Subcutaneous abdominal adipose tissue (tissue), 5 donors: Measurements from ENCODE around the gene MARK1.

ENCODE experiments used
- H3K27ac ChIP-seq: one replicate; pipeline ENCODE4 v1.7.0; 2013; ENCODE audit warnings: low read depth, mild to moderate bottlenecking, inconsistent platforms, low read length, moderate library complexity
- H3K27me3 ChIP-seq, 5 donors: one replicate each; pipeline ENCODE4 v1.7.0; 2013; ENCODE audit warnings: low read length in 5 of 5, inconsistent platforms in 1 of 5; ENCODE audit not compliant: control insufficient read depth in 5 of 5, insufficient read depth in 4 of 5
- H3K36me3 ChIP-seq, 5 donors: one replicate each; pipeline ENCODE4 v1.7.0; 2013; ENCODE audit warnings: low read length in 5 of 5; ENCODE audit not compliant: control insufficient read depth in 5 of 5, insufficient read depth in 5 of 5
- H3K4me1 ChIP-seq, 5 donors: one replicate each; pipeline ENCODE4 v1.7.0; 2013; ENCODE audit warnings: low read length in 5 of 5, mild to moderate bottlenecking in 3 of 5, moderate library complexity in 1 of 5; ENCODE audit not compliant: control insufficient read depth in 5 of 5, insufficient read depth in 5 of 5
- H3K4me3 ChIP-seq, 5 donors: one replicate each; pipeline ENCODE4 v1.7.0; 2013; ENCODE audit warnings: low read length in 5 of 5, low read depth in 1 of 5
- H3K9ac ChIP-seq, 5 donors: one replicate each; pipeline ENCODE4 v1.7.0; 2013; ENCODE audit warnings: low read length in 5 of 5, mild to moderate bottlenecking in 4 of 5, moderate library complexity in 3 of 5
- H3K9me3 ChIP-seq, 5 donors: one replicate each; pipeline ENCODE4 v1.7.0; 2013; ENCODE audit warnings: low read length in 5 of 5; ENCODE audit not compliant: control insufficient read depth in 5 of 5
- donor health status: healthy.
- donor health status: healthy.
- donor health status: healthy.
- donor health status: healthy.
- donor health status: healthy.

The MARK1 gene

GRCh38 chr1:220703305-220703704 lies 175.4 kb downstream of the MARK1 start:
- no peaks in the 10 kb centered on the region for H3K27me3 ChIP-seq

DNA sequence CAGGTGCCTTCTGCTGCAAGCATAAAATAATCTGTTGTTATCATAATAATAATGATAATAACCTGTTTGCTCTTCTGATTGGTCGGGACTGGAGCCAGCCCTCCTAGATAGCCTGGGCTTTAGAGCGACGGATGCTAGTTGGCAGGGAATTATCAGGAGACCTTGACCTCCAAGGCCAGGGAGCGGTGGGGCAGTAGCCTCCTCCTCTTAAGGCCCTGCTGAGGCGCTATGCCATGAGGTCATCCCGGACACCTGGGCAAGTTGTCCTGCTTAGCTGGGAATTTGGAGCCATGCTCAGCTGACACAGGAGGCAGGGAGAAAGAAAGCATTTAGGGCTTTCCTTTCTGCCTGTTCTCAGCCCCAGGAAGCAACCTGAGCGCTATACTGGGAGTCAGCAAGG lies 177.8 kb downstream of the MARK1 start:
- Histone ChIP-seq H3K9me3 (no peaks in the 10 kb centered on the region), H3K4me3 (no peak overlapping the region), H3K27ac (no peak overlapping the region), H3K4me1 (peaks cover 5 to 57% (median 22%) of the 10 kb centered on the region in 5 donors), H3K9ac (no peak overlapping the region), H3K36me3 (no peaks in the 10 kb centered on the region), H3K27me3 (no peaks in the 10 kb centered on the region)

More at GRCh38 chr1:220703305-220703704, 175.4 kb downstream of the MARK1 start:
- H3K36me3 ChIP-seq: peaks cover 0 to 3% (median under 1%) of the 10 kb centered on the region in 5 donors
- no peak overlapping the region for H3K9ac ChIP-seq
- no peaks in the 10 kb centered on the region for H3K9me3 ChIP-seq
- no peak overlapping the region for H3K27ac ChIP-seq
- peaks cover 8 to 66% (median 46%) of the 10 kb centered on the region in 5 donors for H3K4me1 ChIP-seq
- H3K4me3 ChIP-seq: no peak overlapping the region

- Histone ChIP-seq H3K9ac (no peak overlapping the region), H3K9me3 (no peaks in the 10 kb centered on the region), H3K27ac (no peak overlapping the region), H3K4me3 (no peak overlapping the region), H3K4me1 (peaks cover 5 to 57% (median 15%) of the 10 kb centered on the region in 5 donors), H3K27me3 (no peaks in the 10 kb centered on the region), H3K36me3 (no peaks in the 10 kb centered on the region)
These were observed 178.5 kb downstream of the MARK1 start for GRCh38 chr1:220706480-220706879.

- Histone ChIP-seq H3K9ac (no peak overlapping the region), H3K4me1 (peaks cover 5 to 53% (median 13%) of the 10 kb centered on the region in 5 donors), H3K27me3 (no peaks in the 10 kb centered on the region), H3K9me3 (no peaks in the 10 kb centered on the region), H3K36me3 (no peaks in the 10 kb centered on the region), H3K27ac (no peak overlapping the region), H3K4me3 (no peak overlapping the region)
These were observed 179.2 kb downstream of the MARK1 start for GRCh38 chr1:220707160-220707559.

DNA sequence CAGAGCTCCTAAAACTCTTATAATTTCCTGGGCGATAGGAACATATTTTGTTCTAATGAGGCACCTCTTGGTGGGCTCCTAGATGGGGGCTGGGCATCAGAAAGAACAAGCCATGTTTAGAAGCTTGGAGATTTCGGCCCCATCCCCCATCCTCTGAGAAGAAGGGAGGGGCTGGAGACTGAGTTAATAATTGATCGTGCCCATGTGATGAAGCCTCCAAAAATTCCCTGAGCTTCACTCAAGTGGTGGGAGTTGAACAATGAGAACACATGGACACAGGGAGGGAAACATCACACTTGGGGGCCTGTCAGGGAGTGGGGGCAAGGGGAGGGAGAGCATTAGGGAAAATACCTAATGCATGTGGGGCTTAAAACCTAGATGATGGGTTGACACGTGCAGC lies 180.3 kb downstream of the MARK1 start:
- Histone ChIP-seq H3K9ac (no peak overlapping the region), H3K9me3 (no peaks in the 10 kb centered on the region), H3K4me3 (no peak overlapping the region), H3K27ac (no peak overlapping the region), H3K27me3 (no peaks in the 10 kb centered on the region), H3K4me1 (peaks cover 2 to 42% (median 3%) of the 10 kb centered on the region in 5 donors), H3K36me3 (no peaks in the 10 kb centered on the region)

DNA sequence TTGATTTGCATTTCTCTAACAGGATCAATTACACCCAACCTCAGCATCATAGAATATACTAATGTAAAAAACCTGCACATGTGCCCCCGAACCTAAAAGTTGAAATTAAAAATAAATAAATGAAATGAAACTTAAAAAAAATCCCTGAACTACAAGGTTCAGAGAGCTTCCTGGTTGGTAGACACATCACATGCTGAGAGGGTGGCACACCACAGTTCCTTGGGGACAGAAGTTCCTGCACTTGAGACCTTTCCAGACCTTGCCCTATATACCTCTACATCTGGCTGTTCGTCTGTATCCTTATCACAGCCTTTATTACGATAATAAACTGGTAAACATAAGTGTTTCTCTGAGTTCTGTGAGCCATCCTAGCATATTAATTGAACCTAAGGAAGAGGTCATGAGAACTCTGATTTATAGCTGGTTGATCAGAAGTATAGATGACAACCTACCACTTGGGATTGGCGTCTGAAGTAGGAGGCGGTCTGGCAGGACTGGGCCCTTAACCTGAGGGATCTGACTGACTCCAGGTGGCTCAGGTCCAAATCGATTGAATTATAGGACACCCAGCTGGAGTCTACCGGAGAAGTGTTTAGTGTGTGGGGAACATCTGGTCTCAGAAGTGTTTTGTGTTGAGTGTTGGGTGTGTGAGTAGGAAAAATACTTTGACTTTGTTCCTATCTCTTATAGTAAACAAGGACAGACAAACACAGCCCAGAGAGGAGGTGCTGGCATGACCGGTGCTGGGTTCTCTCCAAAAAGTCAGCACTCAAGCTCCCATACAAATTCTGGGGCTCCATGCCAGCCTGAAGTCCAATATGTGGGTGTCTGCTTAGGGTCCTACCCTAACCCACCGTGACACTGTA lies 181.2 kb downstream of the MARK1 start:
- H3K27ac ChIP-seq: no peak overlapping the region
- H3K36me3 ChIP-seq: no peaks in the 10 kb centered on the region
- peaks cover 0 to 40% (median 2%) of the 10 kb centered on the region in 5 donors for H3K4me1 ChIP-seq
- H3K9me3 ChIP-seq: no peaks in the 10 kb centered on the region
- no peak overlapping the region for H3K4me3 ChIP-seq
- no peak overlapping the region for H3K9ac ChIP-seq
- H3K27me3 ChIP-seq: no peaks in the 10 kb centered on the region

- Histone ChIP-seq H3K27me3 (no peaks in the 10 kb centered on the region), H3K27ac (no peak overlapping the region), H3K4me3 (no peak overlapping the region), H3K9ac (no peak overlapping the region), H3K9me3 (peaks cover 0 to 2% (median 0%) of the 10 kb centered on the region in 5 donors), H3K36me3 (no peaks in the 10 kb centered on the region), H3K4me1 (peaks cover 0 to 38% (median 2%) of the 10 kb centered on the region in 5 donors)
These were observed 182.4 kb downstream of the MARK1 start for GRCh38 chr1:220710333-220710732.

DNA sequence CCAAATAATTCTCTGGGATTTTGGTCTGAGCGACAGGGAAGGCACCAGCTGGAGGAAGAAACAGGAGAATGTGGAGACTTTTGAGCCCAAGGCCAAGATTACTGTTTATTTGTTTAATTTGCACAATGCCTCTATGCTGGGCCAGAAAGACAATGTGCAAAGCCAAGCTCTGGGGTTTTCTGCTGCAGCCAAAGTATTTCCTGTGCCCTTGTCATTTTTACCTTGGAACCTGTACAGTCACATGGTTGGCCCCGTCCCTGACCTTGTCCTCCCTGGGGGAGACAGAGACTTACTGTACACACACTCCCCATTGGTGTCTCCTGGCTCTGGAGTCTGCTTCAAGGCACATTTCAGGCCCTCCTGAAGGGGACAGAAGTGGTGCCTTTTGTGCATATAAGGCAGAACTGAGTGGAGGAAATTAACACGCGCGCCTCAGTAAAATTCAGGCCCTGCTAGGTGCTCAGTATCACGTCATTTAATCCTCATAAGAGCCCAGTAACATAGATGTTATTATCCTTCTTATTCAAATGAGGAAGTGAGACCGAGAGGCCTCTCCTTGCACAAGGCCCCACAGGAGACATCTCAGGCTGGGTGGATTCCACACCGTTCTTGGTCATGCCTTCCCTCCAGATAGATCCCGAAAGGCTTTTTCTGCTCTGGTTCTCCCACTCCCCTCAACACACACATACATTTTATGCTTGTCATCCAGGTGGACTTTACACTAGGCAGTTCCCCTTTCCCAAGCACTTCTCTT lies 183.3 kb downstream of the MARK1 start:
- no peaks in the 10 kb centered on the region for H3K27me3 ChIP-seq
- no peak overlapping the region for H3K27ac ChIP-seq
- peaks cover 0 to 2% (median 0%) of the 10 kb centered on the region in 5 donors for H3K9me3 ChIP-seq
- H3K4me1 ChIP-seq: peaks cover 0 to 29% (median 2%) of the 10 kb centered on the region in 5 donors
- no peaks in the 10 kb centered on the region for H3K36me3 ChIP-seq
- H3K4me3 ChIP-seq: no peak overlapping the region
- no peak overlapping the region for H3K9ac ChIP-seq
